IMR-90 (cell line): Measurements from ENCODE around the gene PARD3. TPM values are rescaled to one million over a fixed set of nuclear protein-coding genes. Genes with fewer than 3 reads are reported as not detected.

Experiments
- ATAC-seq: fragments of 200-7000 bp; cut with Tn5 transposase; 2 replicates; pipeline ENCODE4 v1.9.1; 2020; ENCODE audit warnings: low read depth, mild to moderate bottlenecking, moderate library complexity
- BruUV-seq: library from RNA; stranded (reverse); fragments of 400-500 nt; replicated peaks from 2 replicates; lab custom pipeline; 2021; lab: Mats Ljungman, UMichigan
- CTCF ChIA-PET: fragments of 300-600 bp; formaldehyde crosslinking; extraction: SDS; loops from one replicate; lab custom pipeline; 2021; ENCODE audit warnings: antibody characterized with exemption; lab: Yijun Ruan, JAX
- POLR2A ChIA-PET: fragments of 300-600 bp; sonication (Branson Sonifier 250); formaldehyde crosslinking; loops from one replicate; lab custom pipeline; 2022; ENCODE audit warnings: antibody characterized with exemption; ENCODE audit not compliant: unreplicated experiment; lab: Charles Lee
- DNase-seq: peaks from one replicate; pipeline ENCODE4 v3.0.0; 2013
- H2AFZ ChIP-seq: replicated peaks from 2 replicates; pipeline ENCODE3; 2013; ENCODE audit warnings: low read length, mild to moderate bottlenecking; ENCODE audit not compliant: poor library complexity
- H2AK5ac ChIP-seq: 2 replicates; pipeline ENCODE4 v1.6.1; 2013; ENCODE audit warnings: low read depth, low read length, inconsistent platforms
- H2AK9ac ChIP-seq: replicated peaks from 2 replicates; pipeline ENCODE3; 2013; ENCODE audit warnings: mild to moderate bottlenecking, low read depth, low read length, moderate library complexity; ENCODE audit not compliant: poor library complexity
- H2BK120ac ChIP-seq: 2 replicates; pipeline ENCODE4 v1.6.1; 2013; ENCODE audit warnings: low read depth, low read length, inconsistent platforms
- H2BK15ac ChIP-seq: 3 replicates; pipeline ENCODE4 v1.6.1; 2013; ENCODE audit warnings: low read depth, low read length, inconsistent platforms
- H2BK20ac ChIP-seq: 2 replicates; pipeline ENCODE4 v1.6.1; 2013; ENCODE audit warnings: low read depth, mild to moderate bottlenecking, inconsistent platforms, low read length, moderate library complexity
- H2BK5ac ChIP-seq: 2 replicates; pipeline ENCODE4 v1.6.1; 2013; ENCODE audit warnings: mild to moderate bottlenecking, low read depth, low read length, inconsistent platforms; ENCODE audit not compliant: poor library complexity, severe bottlenecking
- H3K14ac ChIP-seq: replicated peaks from 2 replicates; pipeline ENCODE4 v1.6.1; 2013; ENCODE audit warnings: low read depth, low read length, inconsistent platforms
- H3K18ac ChIP-seq: 2 replicates; pipeline ENCODE4 v1.6.1; 2013; ENCODE audit warnings: low read depth, low read length, control low read depth
- H3K23ac ChIP-seq: 2 replicates; pipeline ENCODE4 v1.6.1; 2013; ENCODE audit warnings: low read depth, low read length, inconsistent platforms
- H3K27ac ChIP-seq: 2 replicates; pipeline ENCODE4 v1.5.1; 2013; ENCODE audit warnings: mild to moderate bottlenecking, control low read depth, low read length; ENCODE audit not compliant: insufficient read depth
- H3K27me3 ChIP-seq: 2 replicates; pipeline ENCODE4 v1.6.1; 2013; ENCODE audit warnings: low read length; ENCODE audit not compliant: control insufficient read depth, insufficient read depth
- H3K36me3 ChIP-seq: 2 replicates; pipeline ENCODE4 v1.6.1; 2013; ENCODE audit warnings: low read length, mixed read lengths; ENCODE audit not compliant: control insufficient read depth, insufficient read depth
- H3K4ac ChIP-seq: 2 replicates; pipeline ENCODE4 v1.6.1; 2013; ENCODE audit warnings: low read depth, low read length, inconsistent platforms
- H3K4me1 ChIP-seq: 2 replicates; pipeline ENCODE4 v1.6.1; 2013; ENCODE audit warnings: low read length, mixed read lengths; ENCODE audit not compliant: control insufficient read depth, insufficient read depth
- H3K4me2 ChIP-seq: 2 replicates; pipeline ENCODE4 v1.6.1; 2013; ENCODE audit warnings: low read depth, mild to moderate bottlenecking, control low read depth, low read length, moderate library complexity
- H3K4me3 ChIP-seq: 2 replicates; pipeline ENCODE4 v1.5.1; 2013; ENCODE audit warnings: low read depth, mild to moderate bottlenecking, control low read depth, low read length, moderate library complexity; ENCODE audit not compliant: insufficient read depth
- H3K56ac ChIP-seq: 2 replicates; pipeline ENCODE4 v1.6.1; 2013; ENCODE audit warnings: low read length, inconsistent platforms; ENCODE audit not compliant: insufficient read depth; ENCODE audit errors: extremely low read depth
- H3K79me1 ChIP-seq, 2 experiments: 2 replicates each; pipeline ENCODE4 v1.6.1; 2013; ENCODE audit warnings: low read length in 2 of 2, inconsistent platforms in 1 of 2, low read depth in 1 of 2
- H3K9ac ChIP-seq: 2 replicates; pipeline ENCODE4 v1.6.1; 2013; ENCODE audit warnings: low read depth, low read length, control low read depth
- H3K9me1 ChIP-seq: 2 replicates; pipeline ENCODE4 v1.6.1; 2013; ENCODE audit warnings: low read length, inconsistent platforms; ENCODE audit not compliant: insufficient read depth
- H3K9me3 ChIP-seq: 2 replicates; pipeline ENCODE4 v1.6.1; 2013; ENCODE audit warnings: low read length; ENCODE audit not compliant: control insufficient read depth, insufficient read depth
- H4K20me1 ChIP-seq: 2 replicates; pipeline ENCODE4 v1.6.1; 2013; ENCODE audit warnings: low read length, inconsistent platforms; ENCODE audit not compliant: insufficient read depth
- H4K5ac ChIP-seq: 2 replicates; pipeline ENCODE4 v1.6.1; 2013; ENCODE audit warnings: mild to moderate bottlenecking, low read depth, low read length, control low read depth
- H4K8ac ChIP-seq, 2 experiments: 2 replicates each; pipeline ENCODE4 v1.6.1; 2013; ENCODE audit warnings: low read depth in 2 of 2, low read length in 2 of 2, control low read depth in 1 of 2, inconsistent platforms in 1 of 2
- H4K91ac ChIP-seq: 2 replicates; pipeline ENCODE4 v1.6.1; 2013; ENCODE audit warnings: low read depth, low read length, inconsistent platforms; ENCODE audit not compliant: insufficient read depth
- BHLHE40 ChIP-seq: fragments of 150-350 bp; IDR thresholded peaks from 2 replicates; pipeline ENCODE4 v1.6.1; 2016; ENCODE audit warnings: mild to moderate bottlenecking, low read depth, low read length
- FOS ChIP-seq: fragments of 150-350 bp; IDR thresholded peaks from 2 replicates; pipeline ENCODE4 v1.6.1; 2016; ENCODE audit warnings: low read depth, low read length
- MAFK ChIP-seq: IDR thresholded peaks from 2 replicates; pipeline ENCODE4 v1.6.1; 2012; ENCODE audit warnings: low read depth, low read length, improper control_type of control experiment
- MAZ ChIP-seq: IDR thresholded peaks from 2 replicates; pipeline ENCODE4 v1.6.1; 2012; ENCODE audit warnings: low read depth, mild to moderate bottlenecking, low read length, improper control_type of control experiment, moderate library complexity, borderline replicate concordance
- MXI1 ChIP-seq: IDR thresholded peaks from 2 replicates; pipeline ENCODE4 v1.6.1; 2012; ENCODE audit warnings: low read depth, mild to moderate bottlenecking, low read length, moderate library complexity, borderline replicate concordance
- NFE2L2 ChIP-seq: fragments of 150-350 bp; IDR thresholded peaks from 2 replicates; pipeline ENCODE4 v1.6.1; 2016; ENCODE audit warnings: low read depth, mild to moderate bottlenecking, low read length
- POLR2A ChIP-seq: IDR thresholded peaks from 2 replicates; pipeline ENCODE4 v1.6.1; 2012; ENCODE audit warnings: mild to moderate bottlenecking, low read depth, low read length
- RAD21 ChIP-seq: IDR thresholded peaks from 2 replicates; pipeline ENCODE4 v1.6.1; 2012; ENCODE audit warnings: low read length, improper control_type of control experiment
- RCOR1 ChIP-seq: IDR thresholded peaks from 2 replicates; pipeline ENCODE4 v1.6.1; 2012; ENCODE audit warnings: mild to moderate bottlenecking, low read length, improper control_type of control experiment; ENCODE audit not compliant: insufficient replicate concordance
- RFX5 ChIP-seq: IDR thresholded peaks from 2 replicates; pipeline ENCODE4 v1.8.0; 2012; ENCODE audit warnings: low read depth, mild to moderate bottlenecking, low read length, moderate library complexity
- SMC3 ChIP-seq: fragments of 150-350 bp; IDR thresholded peaks from 2 replicates; pipeline ENCODE4 v1.6.1; 2016; ENCODE audit warnings: low read depth, mild to moderate bottlenecking, antibody characterized with exemption, low read length, moderate library complexity
- WGBS, 2 experiments: methylation state at CpG; one replicate each; pipeline versions ENCODE4 v1.1.5 to v1.1.7; 2013; ENCODE audit warnings: missing lambda C conversion rate in 2 of 2; ENCODE audit not compliant: insufficient read length in 1 of 2; ENCODE audit errors: extremely low coverage in 2 of 2; 5-methylcytosine and 5-hydroxymethylcytosine counted together
- dilution Hi-C: fragments of 300-500 bp; cut with HindIII; formaldehyde crosslinking; loops from one replicate; pipeline ENCODE4 v1.14.3; 2018; ENCODE audit warnings: low sequenced_read_pairs; ENCODE audit not compliant: unreplicated experiment
- in situ Hi-C: fragments of 300-500 bp; cut with MboI; formaldehyde crosslinking; loops from 3 replicates; pipeline ENCODE4 v1.14.3; 2019; ENCODE audit warnings: low sequenced_read_pairs, inconsistent platforms, mixed read lengths
- intact Hi-C: fragments of 100-400 bp; cut with micrococcal nuclease; formaldehyde crosslinking; loops from 2 replicates; pipeline ENCODE4 v1.10.0; 2022
- polyA plus RNA-seq, 3 experiments: library from polyadenylated mRNA; depleted of rRNA; stranded (reverse); fragments of >200 nt; gene quantifications; 2 replicates each; pipeline ENCODE4 v1.2.3, GENCODE V29; 2012; ENCODE audit warnings: low replicate concordance in 1 of 3
- total RNA-seq: library from RNA; depleted of rRNA; stranded (reverse); fragments of >200 nt; gene quantifications from 2 replicates; pipeline ENCODE4 v1.2.3, GENCODE V29; 2012

Gene PARD3
- total and polyA plus RNA-seq, 2 of the 4 experiments (the other 2 are of a cell fraction) = 14.6 to 37.5 TPM

DNA sequence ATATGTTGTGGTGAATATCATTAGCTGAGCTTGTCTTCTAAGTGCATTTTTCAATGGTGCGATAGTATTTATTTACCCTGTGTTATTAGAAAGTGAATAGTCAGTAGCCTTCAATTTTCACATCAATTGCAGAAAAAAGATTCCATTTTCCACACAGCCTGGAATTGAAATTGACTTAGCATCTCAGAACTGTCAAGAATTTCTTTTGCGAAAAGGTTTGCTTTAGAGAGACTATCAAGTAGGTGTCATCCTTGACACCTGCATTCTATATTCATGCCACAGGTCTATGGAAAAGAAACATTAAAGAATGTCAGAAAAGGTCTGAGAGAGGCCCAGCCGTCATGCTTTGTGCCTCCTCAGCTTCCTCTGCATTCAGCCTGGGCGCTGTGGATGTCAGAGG is 504.9 kb downstream of the PARD3 start:
- no CpG with 5 or more reads among the region's 4 CpGs for WGBS, 2 experiments
- no peak overlapping the region for H3K23ac ChIP-seq
- no peak overlapping the region for H3K14ac ChIP-seq
- no peaks in the 10 kb centered on the region for H3K27me3 ChIP-seq
- H3K9me1 ChIP-seq = peaks cover 4% of the 10 kb centered on the region
- in situ Hi-C loops = no loop called here
- H3K9ac ChIP-seq = no peak overlapping the region
- no peak overlapping the region for H4K8ac ChIP-seq
- H3K27ac ChIP-seq = no peak overlapping the region
- H3K4me2 ChIP-seq = no peak overlapping the region
- no peak overlapping the region for H2BK20ac ChIP-seq
- H2AFZ ChIP-seq = no peak overlapping the region
- no peak overlapping the region for H2BK15ac ChIP-seq
- no peak for DNase-seq
- CTCF ChIA-PET = no interaction called here
- no peak overlapping the region for H3K56ac ChIP-seq
- POLR2A ChIA-PET = no interaction called here
- intact Hi-C loops = no loop called here
- no peak overlapping the region for H2AK5ac ChIP-seq
- no TSS peak for BruUV-seq
- H3K18ac ChIP-seq = no peak overlapping the region
- no peak overlapping the region for H2BK120ac ChIP-seq
- TF ChIP-seq RFX5 (no peak), NFE2L2 (no peak), MAFK (no peak), SMC3 (no peak), MAZ (no peak), FOS (no peak), BHLHE40 (no peak), MXI1 (no peak), POLR2A (no peak), RCOR1 (no peak), RAD21 (no peak)
- no peak overlapping the region for H2AK9ac ChIP-seq
- no peak overlapping the region for H3K4ac ChIP-seq
- no peak overlapping the region for H2BK5ac ChIP-seq
- no peaks in the 10 kb centered on the region for H4K20me1 ChIP-seq
- H3K4me3 ChIP-seq = no peak overlapping the region
- no peaks in the 10 kb centered on the region for H3K36me3 ChIP-seq
- peaks cover 6% of the 10 kb centered on the region for H3K4me1 ChIP-seq
- no peak for ATAC-seq
- no peak overlapping the region for H4K91ac ChIP-seq
- dilution Hi-C loops = no loop called here
- H3K9me3 ChIP-seq = no peaks in the 10 kb centered on the region
- H4K5ac ChIP-seq = no peak overlapping the region
- no peaks in the 10 kb centered on the region for H3K79me1 ChIP-seq
